Left kidney (tissue), 2 donors: ENCODE data around the gene ODC1. TPM values are rescaled to one million over a fixed set of nuclear protein-coding genes. Genes with fewer than 3 reads are reported as not detected.

Experiments used
- DNase-seq: peaks from one replicate; pipeline ENCODE4 v3.0.0-alpha.2; 2013
- polyA plus RNA-seq: library from polyadenylated mRNA; unstranded; fragments of 120-200 nt; gene quantifications from one replicate; pipeline ENCODE4 v1.2.1, GENCODE V29; 2013; ENCODE audit not compliant: insufficient read length

ODC1 gene
- polyA plus RNA-seq, 1 donor, result 375 TPM

DNA sequence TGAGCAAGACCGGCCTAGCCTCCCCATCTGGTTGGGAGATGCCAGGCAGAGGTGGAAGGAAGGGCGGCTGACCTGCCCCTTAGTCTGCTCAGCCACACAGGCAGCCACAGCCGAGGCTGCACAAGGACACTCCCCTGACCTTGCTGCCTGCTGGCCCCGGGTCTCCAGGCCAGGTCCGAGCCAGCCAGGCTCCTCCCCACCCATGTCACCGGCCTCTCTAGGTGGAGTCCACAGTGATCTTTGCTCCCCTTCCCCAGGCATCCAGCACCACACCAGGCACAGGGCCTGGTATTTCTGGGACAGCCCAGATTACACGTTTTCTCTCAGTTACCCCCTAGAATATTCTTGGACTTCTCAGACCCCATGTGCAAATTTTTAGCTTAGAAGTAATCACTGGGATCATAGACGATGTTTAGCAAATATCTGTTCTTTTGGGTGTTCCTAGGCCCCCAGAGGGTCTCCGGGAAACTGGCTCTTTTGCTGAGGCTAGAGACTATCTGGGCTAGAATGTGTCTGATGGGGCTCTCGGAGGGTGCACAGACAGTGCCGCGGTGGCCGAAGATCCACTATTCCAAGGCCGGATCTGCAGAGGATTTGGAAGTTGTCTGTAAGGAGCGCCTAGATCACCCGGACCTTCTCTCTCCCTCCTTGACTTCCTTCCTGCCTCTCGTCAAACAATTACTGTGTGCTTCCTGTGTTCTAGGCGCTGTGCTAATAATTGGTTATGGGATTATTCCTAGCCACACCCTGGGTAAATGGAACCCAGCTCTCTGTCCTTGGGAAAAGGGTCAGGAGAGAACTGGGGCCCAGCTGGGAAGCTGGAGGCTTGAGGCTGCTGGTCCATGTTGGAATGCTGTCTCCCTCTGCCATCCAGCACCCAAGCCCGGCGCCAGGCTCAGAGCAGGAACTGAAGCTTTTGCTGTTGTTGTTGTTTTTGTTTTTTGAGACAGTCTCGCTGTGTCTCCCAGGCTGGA lies 46.9 kb downstream of the ODC1 start:
- no peak for DNase-seq

DNA sequence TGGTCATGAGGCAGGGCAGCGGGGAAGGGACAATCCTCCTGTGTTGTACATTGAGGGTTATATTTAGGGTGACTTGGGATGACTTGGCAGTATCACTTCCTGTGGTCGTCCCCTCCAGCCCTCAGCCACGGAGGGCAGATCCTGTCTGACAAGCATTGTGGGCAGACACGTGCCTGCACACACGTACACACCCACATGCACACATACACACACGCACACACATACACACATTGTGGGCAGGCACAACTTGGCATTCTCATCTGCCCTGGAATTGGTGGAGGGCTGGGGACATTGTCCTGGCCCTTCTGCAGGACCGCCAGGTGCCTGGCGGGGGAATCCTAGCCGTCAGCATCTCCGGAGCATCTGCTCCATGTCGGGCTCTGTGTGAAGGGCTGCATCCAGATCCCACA lies 47.6 kb downstream of the ODC1 start:
- DNase-seq, result no peak

DNA sequence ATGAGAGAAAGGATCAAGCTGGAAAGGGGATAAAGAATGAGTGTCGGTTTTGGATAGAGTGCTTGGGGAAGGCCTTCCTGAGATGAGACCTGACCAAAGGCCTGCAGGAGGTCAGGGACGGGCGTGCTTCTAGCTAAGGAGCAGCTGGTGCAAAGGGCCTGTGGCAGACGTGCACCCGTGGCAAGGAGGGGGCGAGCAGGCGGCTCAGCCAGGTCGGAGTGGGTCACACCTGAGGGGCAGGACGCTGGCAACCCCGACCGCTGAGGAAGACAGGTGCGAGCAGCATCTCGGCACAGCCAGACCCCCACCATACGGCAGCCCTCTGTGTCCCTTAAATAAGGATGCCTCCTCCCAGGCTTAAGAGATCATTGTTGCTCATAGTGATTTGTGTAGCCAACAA lies 48.1 kb downstream of the ODC1 start:
- no peak for DNase-seq

DNA sequence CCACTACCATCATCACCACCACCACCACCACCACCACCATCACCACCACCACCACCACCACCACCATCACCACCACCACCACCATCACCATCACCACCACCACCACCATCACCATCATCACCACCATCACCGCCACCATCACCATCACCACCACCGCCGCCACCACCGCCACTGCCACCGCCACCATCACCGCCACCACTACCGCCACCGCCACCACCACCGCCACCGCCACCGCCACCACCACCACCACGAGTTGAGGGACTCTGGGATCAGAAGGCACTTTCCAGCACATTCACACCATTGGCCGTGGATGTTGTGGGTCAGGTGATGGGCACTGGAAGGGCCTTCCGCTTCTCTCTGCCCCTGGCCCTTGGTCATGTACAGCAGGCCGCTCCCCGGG lies 48.8 kb downstream of the ODC1 start:
- DNase-seq, result no peak

DNA sequence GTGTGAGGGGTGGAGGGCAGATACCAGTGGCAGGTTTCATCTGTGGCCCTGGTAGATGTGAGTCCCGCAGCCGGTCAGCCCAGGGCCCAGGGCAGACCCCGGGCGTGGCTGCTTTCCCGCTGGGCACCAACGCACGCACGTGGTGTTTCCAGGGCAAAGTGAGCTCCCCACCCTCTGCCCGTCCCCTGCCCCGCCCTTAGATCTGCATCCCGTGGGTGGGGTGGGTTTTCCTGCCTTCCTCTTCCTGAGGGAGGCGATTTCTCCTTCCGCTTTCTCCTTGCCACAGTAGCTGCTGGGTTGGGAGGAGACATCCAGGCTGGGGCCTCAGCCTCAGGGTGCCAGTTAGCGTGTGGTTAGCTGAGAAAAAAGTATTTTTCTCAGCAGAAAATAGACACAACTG lies 49.6 kb downstream of the ODC1 start:
- DNase-seq, result no peak

DNA sequence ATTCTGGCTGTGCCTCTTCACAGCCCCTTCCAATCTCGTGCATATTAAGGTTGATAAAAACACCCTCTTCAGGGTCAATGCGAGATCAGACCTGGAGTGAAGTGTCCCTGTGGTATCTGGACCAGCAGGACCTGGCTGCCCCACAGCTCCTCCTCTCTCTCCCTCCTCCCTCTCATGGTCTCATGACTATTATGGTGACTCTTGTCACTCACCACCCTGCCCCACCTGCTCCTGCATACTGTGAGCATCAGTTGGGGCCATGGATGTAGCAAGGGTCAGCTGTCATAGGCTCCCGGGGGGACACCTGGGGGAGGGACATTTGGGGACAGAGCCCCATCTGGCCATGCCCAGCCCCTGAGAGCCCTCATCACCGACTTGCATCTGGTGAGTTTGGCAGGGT lies 50.2 kb downstream of the ODC1 start:
- no peak for DNase-seq

DNA sequence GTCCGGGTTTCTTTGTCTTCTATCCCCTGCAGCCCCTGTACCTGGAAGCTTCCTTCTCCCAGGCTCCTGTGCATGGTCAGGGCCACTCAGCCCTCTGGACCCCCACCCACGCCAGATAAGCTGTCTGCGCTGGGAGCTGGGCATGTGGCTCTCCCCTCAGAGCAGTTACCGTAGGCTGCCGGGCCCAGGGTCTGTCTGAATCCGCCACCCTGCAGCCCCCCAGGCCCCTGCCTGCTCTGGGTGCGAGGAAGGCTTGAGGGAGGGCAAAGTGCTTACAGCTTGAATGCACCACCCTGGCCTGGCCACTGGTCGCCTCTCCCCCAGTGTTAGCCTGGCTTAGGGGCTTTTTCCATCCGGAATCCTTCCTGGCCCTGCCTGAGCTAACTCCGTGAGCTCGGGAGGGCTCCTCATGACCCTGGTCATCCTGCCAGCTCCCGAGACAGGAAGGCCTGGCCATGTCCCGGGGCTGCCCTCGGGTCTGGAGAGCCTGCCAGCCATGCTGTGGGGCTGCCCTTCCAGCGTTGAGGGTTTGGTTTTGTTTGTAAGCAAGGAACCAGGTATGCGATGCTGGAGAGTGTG lies 50.7 kb downstream of the ODC1 start:
- DNase-seq, result no peak

DNA sequence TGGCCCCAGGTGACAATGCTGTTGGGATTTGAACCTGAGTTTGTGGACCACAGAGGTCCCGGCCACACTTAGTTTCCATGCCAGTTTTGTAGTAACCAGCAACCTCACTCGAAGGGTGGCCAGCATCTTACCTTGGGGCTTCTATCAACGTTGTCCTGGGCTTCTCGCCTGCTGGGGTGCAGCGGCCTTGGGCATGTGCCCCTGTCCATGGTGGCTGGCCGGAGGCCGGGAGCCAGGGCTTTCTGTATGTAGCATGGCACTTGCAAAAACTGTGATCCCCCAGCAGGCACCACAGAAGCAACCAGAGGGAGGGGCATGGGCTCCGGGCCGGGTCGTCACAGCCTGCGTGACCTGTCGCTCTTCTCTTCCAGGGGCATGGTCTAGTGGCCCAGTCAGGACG lies 51.7 kb downstream of the ODC1 start:
- DNase-seq, result no peak

DNA sequence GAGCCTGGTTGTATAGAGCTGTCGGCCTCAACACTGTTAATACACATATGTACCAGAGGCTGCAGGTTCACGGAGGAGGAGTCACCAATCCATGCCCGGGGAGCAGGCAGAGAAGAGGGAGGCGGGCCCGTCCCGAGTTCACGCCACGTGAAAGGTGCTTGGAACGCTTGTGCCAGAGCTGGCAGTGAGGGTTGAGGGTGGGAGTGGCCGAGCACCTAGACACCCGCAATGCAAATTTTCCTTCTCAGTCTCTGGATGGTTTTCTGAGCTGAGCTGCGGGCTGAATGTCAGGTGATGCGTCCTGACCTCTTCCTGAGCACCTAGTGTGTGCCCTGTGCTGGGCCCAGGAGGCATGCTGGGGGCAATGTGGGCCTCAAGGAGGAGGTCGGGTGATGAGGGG lies 52.2 kb downstream of the ODC1 start:
- DNase-seq, result no peak

DNA sequence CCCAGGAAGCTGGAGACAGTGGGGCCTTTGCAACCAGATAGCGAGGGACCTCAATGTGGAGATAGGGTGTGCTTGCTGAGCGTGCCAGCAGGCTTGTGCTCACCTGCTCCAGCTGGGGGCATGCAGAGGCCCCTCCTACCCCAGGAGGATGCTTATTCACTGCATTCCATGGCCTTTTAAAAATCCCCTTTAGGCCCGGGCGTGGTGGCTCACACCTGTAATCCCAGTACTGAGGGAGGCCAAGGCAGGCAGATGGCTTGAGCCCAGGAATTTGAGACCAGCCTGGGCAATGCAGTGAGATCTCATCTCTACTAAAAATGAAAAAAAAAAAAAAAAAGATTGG lies 54.5 kb downstream of the ODC1 start:
- no peak for DNase-seq

DNA sequence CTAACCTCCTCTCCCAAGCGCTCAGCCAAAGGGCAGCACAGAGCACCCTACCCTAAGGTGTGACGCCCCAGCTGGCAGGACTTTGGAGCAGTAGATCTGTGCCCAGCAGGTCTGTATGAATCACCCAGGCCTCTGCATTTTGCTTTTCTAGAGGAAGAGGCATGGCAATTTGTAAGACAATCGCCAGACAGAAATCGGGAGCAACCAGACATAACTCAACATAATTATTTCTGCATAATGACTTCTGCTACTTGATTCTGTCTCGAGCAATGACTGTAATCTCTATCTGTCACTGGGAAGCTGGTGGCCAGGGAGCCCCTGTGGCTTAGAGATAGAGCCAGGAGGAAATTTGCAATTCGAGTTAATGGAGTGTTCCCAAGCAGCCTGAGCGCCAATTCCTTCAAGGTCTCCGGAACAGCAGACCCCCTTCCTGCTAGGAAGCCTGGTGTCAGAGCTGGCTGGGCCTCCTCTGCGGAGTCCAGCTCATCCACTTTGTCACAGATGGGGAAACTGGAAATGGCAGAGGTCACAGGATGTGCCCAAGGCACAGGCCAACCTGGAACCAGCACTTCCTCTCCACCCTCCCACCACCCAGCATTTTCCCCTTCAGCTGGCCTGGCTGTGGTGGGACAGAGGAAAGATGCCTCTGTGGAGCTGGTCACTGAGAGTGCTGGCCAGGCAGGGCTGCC lies 55.0 kb downstream of the ODC1 start:
- no peak for DNase-seq

DNA sequence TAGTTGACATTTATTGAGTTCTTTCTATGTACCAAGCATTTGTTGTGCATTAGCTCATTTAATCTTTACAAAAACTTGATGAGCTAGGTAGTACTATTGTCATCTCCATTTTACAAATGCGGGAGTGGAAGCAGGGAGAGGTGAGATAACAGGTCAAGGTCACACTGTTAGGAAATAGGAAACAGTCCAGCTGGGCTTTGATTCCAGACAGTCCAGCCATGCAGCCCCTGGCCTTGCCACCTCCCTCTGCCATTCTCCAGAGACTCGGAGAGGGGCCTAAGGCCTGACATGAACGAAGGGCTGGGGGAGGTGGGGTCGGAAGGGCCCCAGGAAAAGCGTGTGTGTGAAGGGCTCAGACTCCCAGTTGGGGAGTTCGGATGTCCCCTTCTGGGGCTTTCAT lies 55.6 kb downstream of the ODC1 start:
- no peak for DNase-seq

DNA sequence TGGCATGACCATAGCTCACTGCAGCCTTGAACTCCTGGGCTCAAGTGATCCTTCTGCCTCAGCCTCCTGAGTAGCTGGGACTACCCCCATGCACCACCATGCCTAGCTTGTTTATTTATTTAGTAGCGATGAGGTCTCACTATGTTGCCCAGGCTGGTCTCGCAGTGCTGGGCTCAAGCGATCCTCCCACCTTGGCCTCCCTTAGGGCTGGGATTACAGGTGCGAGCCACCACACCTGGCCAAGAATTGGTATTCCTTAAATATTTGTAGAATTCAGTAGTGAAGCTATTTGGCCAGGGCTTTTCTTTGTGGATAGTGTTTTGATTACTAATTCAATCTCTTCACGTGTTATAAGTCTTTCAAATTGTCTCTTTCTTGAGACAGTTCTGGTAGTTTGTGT lies 56.0 kb downstream of the ODC1 start:
- no peak for DNase-seq

DNA sequence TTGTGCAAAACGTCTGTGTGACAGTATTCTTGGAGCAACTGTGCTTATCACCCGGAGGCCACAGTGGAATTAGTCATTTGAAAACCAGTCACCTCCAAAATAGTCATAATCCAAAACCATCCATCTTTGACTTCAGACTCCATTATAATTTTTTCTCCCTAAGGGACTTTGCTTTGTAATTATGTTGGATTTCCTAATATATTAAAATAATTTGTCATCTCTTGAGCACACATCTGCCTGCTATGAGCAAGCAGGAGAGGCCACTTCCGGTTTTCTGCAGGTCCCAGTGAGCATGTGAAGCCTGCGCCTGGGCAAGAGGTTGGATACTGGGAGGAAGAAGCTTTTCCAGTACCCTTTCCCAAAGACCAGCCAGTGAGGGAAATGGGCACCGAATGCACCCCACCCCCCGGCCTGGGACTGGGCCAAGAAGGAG lies 57.7 kb downstream of the ODC1 start:
- no peak for DNase-seq

Other genes starting within 250 kb of the ODC1 start
- gene HPCAL1, start 145.4 kb downstream of the ODC1 start, polyA plus RNA-seq, result 22.7 TPM
- 32.1 TPM for gene NOL10, start 241.6 kb upstream of the ODC1 start, polyA plus RNA-seq